ENCODE data around the gene CACTIN.
"Not testable (repeated sequence)": the region's sequence is repeated elsewhere in the genome, so short reads cannot be mapped to it uniquely, and the experiment has no call there.

Gene CACTIN

DNA sequence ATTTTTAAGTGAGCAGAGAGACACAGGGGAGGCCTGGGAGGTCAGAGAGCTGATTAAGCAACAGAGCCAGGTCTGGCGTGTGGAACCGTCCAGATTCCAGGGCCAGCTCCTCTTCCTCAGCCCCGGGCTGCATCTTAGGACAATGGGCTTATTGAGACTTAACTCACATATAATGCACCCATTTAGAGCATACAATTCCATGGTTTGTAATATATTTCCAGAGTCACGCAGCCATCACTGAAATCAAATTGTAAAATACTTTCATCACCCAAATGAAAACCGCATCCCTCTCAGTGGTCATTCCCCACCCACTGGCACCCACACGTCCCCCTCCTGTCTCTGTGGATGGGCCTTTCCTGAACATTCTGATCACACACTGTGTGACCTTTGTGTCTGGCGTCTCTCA, 56.0 kb downstream of the CACTIN start:
- Histone ChIP-seq H3K9me3 (ENCODE audit: control insufficient read depth, low read length) (no peaks in the 10 kb centered on the region), H3K27me3 (ENCODE audit: control insufficient read depth, insufficient read depth, low read length) (no peaks in the 10 kb centered on the region), H3K4me1 (peaks cover 5% of the 10 kb centered on the region), H2AFZ (no peak overlapping the region), H3K4me2 (ENCODE audit: low read length) (no peak overlapping the region), H3K4me3 (ENCODE audit: low read depth, low read length) (no peak overlapping the region), H3K36me3 (ENCODE audit: control insufficient read depth, insufficient read depth, low read length) (no peaks in the 10 kb centered on the region), H3K27ac (no peak overlapping the region), H3K9ac (no peak overlapping the region), H3K79me2 (no peaks in the 10 kb centered on the region)
- TF ChIP-seq, protein P1, sequence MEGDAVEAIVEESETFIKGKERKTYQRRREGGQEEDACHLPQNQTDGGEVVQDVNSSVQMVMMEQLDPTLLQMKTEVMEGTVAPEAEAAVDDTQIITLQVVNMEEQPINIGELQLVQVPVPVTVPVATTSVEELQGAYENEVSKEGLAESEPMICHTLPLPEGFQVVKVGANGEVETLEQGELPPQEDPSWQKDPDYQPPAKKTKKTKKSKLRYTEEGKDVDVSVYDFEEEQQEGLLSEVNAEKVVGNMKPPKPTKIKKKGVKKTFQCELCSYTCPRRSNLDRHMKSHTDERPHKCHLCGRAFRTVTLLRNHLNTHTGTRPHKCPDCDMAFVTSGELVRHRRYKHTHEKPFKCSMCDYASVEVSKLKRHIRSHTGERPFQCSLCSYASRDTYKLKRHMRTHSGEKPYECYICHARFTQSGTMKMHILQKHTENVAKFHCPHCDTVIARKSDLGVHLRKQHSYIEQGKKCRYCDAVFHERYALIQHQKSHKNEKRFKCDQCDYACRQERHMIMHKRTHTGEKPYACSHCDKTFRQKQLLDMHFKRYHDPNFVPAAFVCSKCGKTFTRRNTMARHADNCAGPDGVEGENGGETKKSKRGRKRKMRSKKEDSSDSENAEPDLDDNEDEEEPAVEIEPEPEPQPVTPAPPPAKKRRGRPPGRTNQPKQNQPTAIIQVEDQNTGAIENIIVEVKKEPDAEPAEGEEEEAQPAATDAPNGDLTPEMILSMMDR (IDR thresholded peaks at IDR 0.05): no peak

DNA sequence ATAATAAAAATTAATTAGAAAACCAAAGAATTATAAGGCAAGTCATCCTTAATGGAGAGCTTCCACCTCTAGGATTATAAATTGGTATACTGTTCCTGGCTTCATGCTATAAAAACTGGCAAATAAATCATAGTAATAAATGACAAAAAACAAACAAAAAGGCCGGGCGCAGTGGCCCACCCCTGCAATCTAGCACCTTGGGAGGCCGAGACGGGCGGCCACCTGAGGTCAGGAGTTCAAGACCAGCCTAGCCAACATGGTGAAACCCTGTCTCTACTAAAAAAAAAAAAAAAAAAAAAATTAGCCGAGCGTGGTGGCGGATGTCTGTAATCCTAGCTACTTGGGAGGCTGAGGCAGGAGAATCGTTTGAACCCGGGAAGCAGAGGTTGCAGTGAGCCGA, 56.5 kb downstream of the CACTIN start:
- not testable (repeated sequence) for H3K27me3 ChIP-seq (ENCODE audit: control insufficient read depth, insufficient read depth, low read length); H3K4me3 ChIP-seq (ENCODE audit: low read depth, low read length); H3K9ac ChIP-seq; H3K9me3 ChIP-seq (ENCODE audit: control insufficient read depth, low read length); H3K27ac ChIP-seq; H3K4me2 ChIP-seq (ENCODE audit: low read length); H3K4me1 ChIP-seq; H2AFZ ChIP-seq; H3K36me3 ChIP-seq (ENCODE audit: control insufficient read depth, insufficient read depth, low read length); H3K79me2 ChIP-seq

DNA sequence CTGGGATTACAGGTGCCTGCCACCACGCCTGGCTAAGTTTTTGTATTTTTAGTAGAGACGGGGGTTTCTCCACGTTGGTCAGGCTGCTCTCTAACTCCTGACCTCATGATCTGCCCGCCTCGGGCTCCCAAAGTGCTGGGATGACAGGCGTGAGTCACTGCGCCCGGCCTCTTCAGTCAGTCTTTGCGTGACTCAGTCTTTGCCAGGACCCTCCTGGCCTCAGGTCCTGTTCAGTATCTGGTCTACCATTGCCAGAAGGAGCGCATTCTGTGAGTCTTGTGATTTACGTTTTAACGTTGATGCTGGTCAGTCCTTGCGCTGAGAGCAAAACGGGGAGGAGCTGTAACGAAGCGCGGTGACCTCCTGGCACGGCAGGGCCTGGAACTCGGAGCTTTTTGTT, 61.5 kb downstream of the CACTIN start:
- H3K9me3 ChIP-seq (ENCODE audit: control insufficient read depth, low read length): no peaks in the 10 kb centered on the region
- TF ChIP-seq, protein P1 (IDR thresholded peaks at IDR 0.05): no peak
- no peaks in the 10 kb centered on the region for H3K4me1 ChIP-seq
- no peak overlapping the region for H3K27ac ChIP-seq
- no peaks in the 10 kb centered on the region for H3K27me3 ChIP-seq (ENCODE audit: control insufficient read depth, insufficient read depth, low read length)
- H2AFZ ChIP-seq: no peak overlapping the region
- H3K4me2 ChIP-seq (ENCODE audit: low read length): no peak overlapping the region
- no peaks in the 10 kb centered on the region for H3K79me2 ChIP-seq
- H3K9ac ChIP-seq: no peak overlapping the region
- H3K4me3 ChIP-seq (ENCODE audit: low read depth, low read length): no peak overlapping the region
- H3K36me3 ChIP-seq (ENCODE audit: control insufficient read depth, insufficient read depth, low read length): no peaks in the 10 kb centered on the region

DNA sequence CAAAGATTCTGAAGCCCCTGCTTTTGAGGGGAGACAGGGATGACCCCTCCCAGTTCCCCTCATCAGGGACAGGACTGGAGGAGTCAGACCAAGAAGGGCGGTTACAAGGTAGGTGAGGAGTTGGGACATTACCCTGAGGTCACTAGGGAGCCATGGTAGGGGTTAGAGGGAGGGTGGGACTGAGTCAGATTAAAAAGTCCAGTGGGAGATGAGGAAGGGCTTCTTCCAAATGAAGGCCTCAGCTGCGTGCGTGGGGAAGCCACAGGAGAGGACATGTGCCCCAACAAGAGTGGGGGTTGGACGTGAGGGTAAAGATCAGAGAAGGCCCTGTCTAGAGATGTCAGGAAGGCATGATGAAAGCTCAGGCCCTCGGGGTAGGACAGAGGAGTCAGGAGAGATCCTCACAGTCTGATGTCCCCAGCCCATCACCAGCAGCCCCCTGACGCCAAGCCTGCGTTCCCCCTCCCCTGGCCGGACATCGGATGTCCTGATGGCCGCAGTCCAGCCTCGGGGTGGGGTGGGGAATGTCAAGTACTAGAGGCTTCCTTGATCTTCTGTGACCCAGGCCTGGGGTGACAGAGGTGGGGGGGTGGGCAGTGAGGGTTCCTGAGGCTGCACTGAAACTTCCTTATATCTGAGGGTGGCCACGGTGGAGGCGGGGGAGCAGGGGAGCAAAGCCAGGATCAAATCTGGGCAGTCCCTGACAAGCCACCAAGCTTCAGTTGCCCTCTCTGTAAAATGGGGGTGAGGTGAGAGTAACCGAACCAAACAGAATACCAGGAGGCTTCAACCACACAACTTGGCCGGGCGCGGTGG, 62.7 kb downstream of the CACTIN start:
- Histone ChIP-seq H3K27me3 (ENCODE audit: control insufficient read depth, insufficient read depth, low read length) (no peaks in the 10 kb centered on the region), H3K79me2 (no peaks in the 10 kb centered on the region), H3K4me1 (no peaks in the 10 kb centered on the region), H3K4me3 (ENCODE audit: low read depth, low read length) (no peak overlapping the region), H3K36me3 (ENCODE audit: control insufficient read depth, insufficient read depth, low read length) (no peaks in the 10 kb centered on the region), H2AFZ (no peak overlapping the region), H3K4me2 (ENCODE audit: low read length) (no peak overlapping the region), H3K9me3 (ENCODE audit: control insufficient read depth, low read length) (no peaks in the 10 kb centered on the region), H3K27ac (no peak overlapping the region), H3K9ac (no peak overlapping the region)
- TF ChIP-seq, protein P1 (IDR thresholded peaks at IDR 0.05): no peak

Measured in parathyroid adenoma (tissue), 2 donors.